ENCODE measurements around the gene ACSL4.
"Not testable (repeated sequence)": the region's sequence is repeated elsewhere in the genome, so short reads cannot be mapped to it uniquely, and the experiment has no call there.

The ACSL4 gene

GRCh38 chrX:109667986-109668385 lies 65.1 kb downstream of the ACSL4 start:
- no peak for DNase-seq (ENCODE audit: low spot score)

- no peak for DNase-seq (ENCODE audit: low spot score)
Measured at GRCh38 chrX:109660435-109661143, 72.5 kb downstream of the ACSL4 start.

GRCh38 chrX:109658391-109658790 lies 74.7 kb downstream of the ACSL4 start:
- DNase-seq (ENCODE audit: low spot score), result no peak

- DNase-seq (ENCODE audit: low spot score), result not testable (repeated sequence)
Measured at GRCh38 chrX:109657364-109657763, 75.7 kb downstream of the ACSL4 start.

- DNase-seq (ENCODE audit: low spot score), result no peak
Measured at GRCh38 chrX:109656774-109657173, 76.3 kb downstream of the ACSL4 start.

- no peak for DNase-seq (ENCODE audit: low spot score)
Measured at GRCh38 chrX:109655502-109656201, 77.4 kb downstream of the ACSL4 start.

GRCh38 chrX:109654516-109655109 lies 78.4 kb downstream of the ACSL4 start:
- DNase-seq (ENCODE audit: low spot score), result no peak

- DNase-seq (ENCODE audit: low spot score), result not testable (repeated sequence)
Measured at GRCh38 chrX:109644671-109645070, 88.4 kb downstream of the ACSL4 start.

- no peak for DNase-seq (ENCODE audit: low spot score)
Measured at GRCh38 chrX:109643687-109644086, 89.4 kb downstream of the ACSL4 start.

GRCh38 chrX:109638158-109638557 lies 94.9 kb downstream of the ACSL4 start:
- no peak for DNase-seq (ENCODE audit: low spot score)

- not testable (repeated sequence) for DNase-seq (ENCODE audit: low spot score)
Measured at GRCh38 chrX:109637477-109637876, 95.6 kb downstream of the ACSL4 start.

- DNase-seq (ENCODE audit: low spot score), result peak; percentile 8
Measured at GRCh38 chrX:109635146-109635545, 97.9 kb downstream of the ACSL4 start.

GRCh38 chrX:109632906-109633504 lies 100.1 kb downstream of the ACSL4 start:
- DNase-seq (ENCODE audit: low spot score), result no peak

- no peak for DNase-seq (ENCODE audit: low spot score)
Measured at GRCh38 chrX:109629310-109629709, 103.7 kb downstream of the ACSL4 start.

- no peak for DNase-seq (ENCODE audit: low spot score)
Measured at GRCh38 chrX:109626637-109627036, 106.4 kb downstream of the ACSL4 start.

GRCh38 chrX:109624641-109625616 lies 108.1 kb downstream of the ACSL4 start, which contains the start of gene KCNE5:
Gene KCNE5 (minus strand): TSS chrX:109625172. CDS start chrX:109625020, 152 bp downstream.
- DNase-seq (ENCODE audit: low spot score), result no peak

GRCh38 chrX:109623997-109624396 lies 109.1 kb downstream of the ACSL4 start:
- no peak for DNase-seq (ENCODE audit: low spot score)

- no peak for DNase-seq (ENCODE audit: low spot score)
Measured at GRCh38 chrX:109622270-109622669, 110.8 kb downstream of the ACSL4 start.

GRCh38 chrX:109619771-109620170 lies 113.3 kb downstream of the ACSL4 start:
- no peak for DNase-seq (ENCODE audit: low spot score)

- DNase-seq (ENCODE audit: low spot score), result no peak
Measured at GRCh38 chrX:109614951-109615350, 118.1 kb downstream of the ACSL4 start.

GRCh38 chrX:109601486-109601885 lies 131.6 kb downstream of the ACSL4 start:
- no peak for DNase-seq (ENCODE audit: low spot score)

All from germinal center (tissue), 1 donor.